IMR-90 (cell line): ENCODE measurements around the gene STK10. TPM values are rescaled to one million over a fixed set of nuclear protein-coding genes. Genes with fewer than 3 reads are reported as not detected.

Source experiments
- ATAC-seq: fragments of 200-7000 bp; cut with Tn5 transposase; 2 replicates; pipeline ENCODE4 v1.9.1; 2020; ENCODE audit warnings: low read depth, mild to moderate bottlenecking, moderate library complexity
- BruUV-seq: library from RNA; stranded (reverse); fragments of 400-500 nt; replicated peaks from 2 replicates; lab custom pipeline; 2021; lab: Mats Ljungman, UMichigan
- CTCF ChIA-PET: fragments of 300-600 bp; formaldehyde crosslinking; extraction: SDS; loops from one replicate; lab custom pipeline; 2021; ENCODE audit warnings: antibody characterized with exemption; lab: Yijun Ruan, JAX
- POLR2A ChIA-PET: fragments of 300-600 bp; sonication (Branson Sonifier 250); formaldehyde crosslinking; loops from one replicate; lab custom pipeline; 2022; ENCODE audit warnings: antibody characterized with exemption; ENCODE audit not compliant: unreplicated experiment; lab: Charles Lee
- DNase-seq: peaks from one replicate; pipeline ENCODE4 v3.0.0; 2013
- H2AFZ ChIP-seq: replicated peaks from 2 replicates; pipeline ENCODE3; 2013; ENCODE audit warnings: low read length, mild to moderate bottlenecking; ENCODE audit not compliant: poor library complexity
- H2AK5ac ChIP-seq: 2 replicates; pipeline ENCODE4 v1.6.1; 2013; ENCODE audit warnings: low read depth, low read length, inconsistent platforms
- H2AK9ac ChIP-seq: replicated peaks from 2 replicates; pipeline ENCODE3; 2013; ENCODE audit warnings: mild to moderate bottlenecking, low read depth, low read length, moderate library complexity; ENCODE audit not compliant: poor library complexity
- H2BK120ac ChIP-seq: 2 replicates; pipeline ENCODE4 v1.6.1; 2013; ENCODE audit warnings: low read depth, low read length, inconsistent platforms
- H2BK15ac ChIP-seq: 3 replicates; pipeline ENCODE4 v1.6.1; 2013; ENCODE audit warnings: low read depth, low read length, inconsistent platforms
- H2BK20ac ChIP-seq: 2 replicates; pipeline ENCODE4 v1.6.1; 2013; ENCODE audit warnings: low read depth, mild to moderate bottlenecking, inconsistent platforms, low read length, moderate library complexity
- H2BK5ac ChIP-seq: 2 replicates; pipeline ENCODE4 v1.6.1; 2013; ENCODE audit warnings: mild to moderate bottlenecking, low read depth, low read length, inconsistent platforms; ENCODE audit not compliant: poor library complexity, severe bottlenecking
- H3K14ac ChIP-seq: replicated peaks from 2 replicates; pipeline ENCODE4 v1.6.1; 2013; ENCODE audit warnings: low read depth, low read length, inconsistent platforms
- H3K18ac ChIP-seq: 2 replicates; pipeline ENCODE4 v1.6.1; 2013; ENCODE audit warnings: low read depth, low read length, control low read depth
- H3K23ac ChIP-seq: 2 replicates; pipeline ENCODE4 v1.6.1; 2013; ENCODE audit warnings: low read depth, low read length, inconsistent platforms
- H3K27ac ChIP-seq: 2 replicates; pipeline ENCODE4 v1.5.1; 2013; ENCODE audit warnings: mild to moderate bottlenecking, control low read depth, low read length; ENCODE audit not compliant: insufficient read depth
- H3K27me3 ChIP-seq: 2 replicates; pipeline ENCODE4 v1.6.1; 2013; ENCODE audit warnings: low read length; ENCODE audit not compliant: control insufficient read depth, insufficient read depth
- H3K36me3 ChIP-seq: 2 replicates; pipeline ENCODE4 v1.6.1; 2013; ENCODE audit warnings: low read length, mixed read lengths; ENCODE audit not compliant: control insufficient read depth, insufficient read depth
- H3K4ac ChIP-seq: 2 replicates; pipeline ENCODE4 v1.6.1; 2013; ENCODE audit warnings: low read depth, low read length, inconsistent platforms
- H3K4me1 ChIP-seq: 2 replicates; pipeline ENCODE4 v1.6.1; 2013; ENCODE audit warnings: low read length, mixed read lengths; ENCODE audit not compliant: control insufficient read depth, insufficient read depth
- H3K4me2 ChIP-seq: 2 replicates; pipeline ENCODE4 v1.6.1; 2013; ENCODE audit warnings: low read depth, mild to moderate bottlenecking, control low read depth, low read length, moderate library complexity
- H3K4me3 ChIP-seq: 2 replicates; pipeline ENCODE4 v1.5.1; 2013; ENCODE audit warnings: low read depth, mild to moderate bottlenecking, control low read depth, low read length, moderate library complexity; ENCODE audit not compliant: insufficient read depth
- H3K56ac ChIP-seq: 2 replicates; pipeline ENCODE4 v1.6.1; 2013; ENCODE audit warnings: low read length, inconsistent platforms; ENCODE audit not compliant: insufficient read depth; ENCODE audit errors: extremely low read depth
- H3K79me1 ChIP-seq, 2 experiments: 2 replicates each; pipeline ENCODE4 v1.6.1; 2013; ENCODE audit warnings: low read length in 2 of 2, inconsistent platforms in 1 of 2, low read depth in 1 of 2
- H3K9ac ChIP-seq: 2 replicates; pipeline ENCODE4 v1.6.1; 2013; ENCODE audit warnings: low read depth, low read length, control low read depth
- H3K9me1 ChIP-seq: 2 replicates; pipeline ENCODE4 v1.6.1; 2013; ENCODE audit warnings: low read length, inconsistent platforms; ENCODE audit not compliant: insufficient read depth
- H3K9me3 ChIP-seq: 2 replicates; pipeline ENCODE4 v1.6.1; 2013; ENCODE audit warnings: low read length; ENCODE audit not compliant: control insufficient read depth, insufficient read depth
- H4K20me1 ChIP-seq: 2 replicates; pipeline ENCODE4 v1.6.1; 2013; ENCODE audit warnings: low read length, inconsistent platforms; ENCODE audit not compliant: insufficient read depth
- H4K5ac ChIP-seq: 2 replicates; pipeline ENCODE4 v1.6.1; 2013; ENCODE audit warnings: mild to moderate bottlenecking, low read depth, low read length, control low read depth
- H4K8ac ChIP-seq, 2 experiments: 2 replicates each; pipeline ENCODE4 v1.6.1; 2013; ENCODE audit warnings: low read depth in 2 of 2, low read length in 2 of 2, control low read depth in 1 of 2, inconsistent platforms in 1 of 2
- H4K91ac ChIP-seq: 2 replicates; pipeline ENCODE4 v1.6.1; 2013; ENCODE audit warnings: low read depth, low read length, inconsistent platforms; ENCODE audit not compliant: insufficient read depth
- BHLHE40 ChIP-seq: fragments of 150-350 bp; IDR thresholded peaks from 2 replicates; pipeline ENCODE4 v1.6.1; 2016; ENCODE audit warnings: mild to moderate bottlenecking, low read depth, low read length
- CEBPB ChIP-seq: IDR thresholded peaks from 2 replicates; pipeline ENCODE4 v1.6.1; 2012; ENCODE audit warnings: low read depth, low read length, improper control_type of control experiment
- CHD1 ChIP-seq: IDR thresholded peaks from 2 replicates; pipeline ENCODE4 v1.6.1; 2012; ENCODE audit warnings: low read depth, low read length, improper control_type of control experiment
- ELK1 ChIP-seq: fragments of 150-350 bp; IDR thresholded peaks from 2 replicates; pipeline ENCODE4 v1.6.1; 2016; ENCODE audit warnings: low read depth, mild to moderate bottlenecking, low read length, moderate library complexity, borderline replicate concordance
- FOS ChIP-seq: fragments of 150-350 bp; IDR thresholded peaks from 2 replicates; pipeline ENCODE4 v1.6.1; 2016; ENCODE audit warnings: low read depth, low read length
- MAFK ChIP-seq: IDR thresholded peaks from 2 replicates; pipeline ENCODE4 v1.6.1; 2012; ENCODE audit warnings: low read depth, low read length, improper control_type of control experiment
- MAZ ChIP-seq: IDR thresholded peaks from 2 replicates; pipeline ENCODE4 v1.6.1; 2012; ENCODE audit warnings: low read depth, mild to moderate bottlenecking, low read length, improper control_type of control experiment, moderate library complexity, borderline replicate concordance
- MXI1 ChIP-seq: IDR thresholded peaks from 2 replicates; pipeline ENCODE4 v1.6.1; 2012; ENCODE audit warnings: low read depth, mild to moderate bottlenecking, low read length, moderate library complexity, borderline replicate concordance
- NFE2L2 ChIP-seq: fragments of 150-350 bp; IDR thresholded peaks from 2 replicates; pipeline ENCODE4 v1.6.1; 2016; ENCODE audit warnings: low read depth, mild to moderate bottlenecking, low read length
- POLR2A ChIP-seq: IDR thresholded peaks from 2 replicates; pipeline ENCODE4 v1.6.1; 2012; ENCODE audit warnings: mild to moderate bottlenecking, low read depth, low read length
- RAD21 ChIP-seq: IDR thresholded peaks from 2 replicates; pipeline ENCODE4 v1.6.1; 2012; ENCODE audit warnings: low read length, improper control_type of control experiment
- RCOR1 ChIP-seq: IDR thresholded peaks from 2 replicates; pipeline ENCODE4 v1.6.1; 2012; ENCODE audit warnings: mild to moderate bottlenecking, low read length, improper control_type of control experiment; ENCODE audit not compliant: insufficient replicate concordance
- RFX5 ChIP-seq: IDR thresholded peaks from 2 replicates; pipeline ENCODE4 v1.8.0; 2012; ENCODE audit warnings: low read depth, mild to moderate bottlenecking, low read length, moderate library complexity
- SMC3 ChIP-seq: fragments of 150-350 bp; IDR thresholded peaks from 2 replicates; pipeline ENCODE4 v1.6.1; 2016; ENCODE audit warnings: low read depth, mild to moderate bottlenecking, antibody characterized with exemption, low read length, moderate library complexity
- WGBS, 2 experiments: methylation state at CpG; one replicate each; pipeline versions ENCODE4 v1.1.5 to v1.1.7; 2013; ENCODE audit warnings: missing lambda C conversion rate in 2 of 2; ENCODE audit not compliant: insufficient read length in 1 of 2; ENCODE audit errors: extremely low coverage in 2 of 2; 5-methylcytosine and 5-hydroxymethylcytosine counted together
- dilution Hi-C: fragments of 300-500 bp; cut with HindIII; formaldehyde crosslinking; loops from one replicate; pipeline ENCODE4 v1.14.3; 2018; ENCODE audit warnings: low sequenced_read_pairs; ENCODE audit not compliant: unreplicated experiment
- in situ Hi-C: fragments of 300-500 bp; cut with MboI; formaldehyde crosslinking; loops from 3 replicates; pipeline ENCODE4 v1.14.3; 2019; ENCODE audit warnings: low sequenced_read_pairs, inconsistent platforms, mixed read lengths
- intact Hi-C: fragments of 100-400 bp; cut with micrococcal nuclease; formaldehyde crosslinking; loops from 2 replicates; pipeline ENCODE4 v1.10.0; 2022
- polyA plus RNA-seq, 3 experiments: library from polyadenylated mRNA; depleted of rRNA; stranded (reverse); fragments of >200 nt; gene quantifications; 2 replicates each; pipeline ENCODE4 v1.2.3, GENCODE V29; 2012; ENCODE audit warnings: low replicate concordance in 1 of 3
- total RNA-seq: library from RNA; depleted of rRNA; stranded (reverse); fragments of >200 nt; gene quantifications from 2 replicates; pipeline ENCODE4 v1.2.3, GENCODE V29; 2012
- TF ChIP-seq, protein P1 (sequence below): fragments of 150-350 bp; IDR thresholded peaks from 2 replicates; pipeline ENCODE4 v1.6.1; 2017; ENCODE audit warnings: mild to moderate bottlenecking, antibody characterized with exemption, low read length, low read depth
- TF ChIP-seq, protein P2 (sequence below): conservative IDR thresholded peaks from 2 replicates; pipeline ENCODE4 v1.5.1; 2012; ENCODE audit warnings: mild to moderate bottlenecking, low read depth, low read length, improper control_type of control experiment

Gene STK10
- total and polyA plus RNA-seq, 2 of the 4 experiments (the other 2 are of a cell fraction): 15.4 to 18.5 TPM

DNA sequence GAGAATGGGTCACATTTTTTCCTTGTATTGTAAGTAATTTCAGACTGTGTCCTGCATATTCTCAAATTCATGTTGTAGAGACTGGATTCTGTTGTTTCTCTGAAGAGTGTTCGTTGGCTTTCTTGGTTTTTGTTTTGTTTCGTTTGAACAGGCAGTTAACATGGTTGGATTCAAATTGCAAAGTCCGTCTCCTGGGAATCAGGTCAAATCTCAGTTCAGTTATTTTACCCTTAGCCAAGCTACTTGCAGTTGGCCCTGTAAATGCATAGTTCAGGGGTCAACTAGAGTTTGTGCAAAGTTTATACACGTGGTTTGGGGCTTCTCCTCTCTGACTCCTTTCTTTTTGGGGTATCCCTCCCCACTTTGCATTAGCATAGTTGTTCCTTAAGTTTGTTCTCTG, 159.9 kb downstream of the STK10 start:
- no peak overlapping the region for H2BK20ac ChIP-seq
- no peak overlapping the region for H2BK15ac ChIP-seq
- no peak overlapping the region for H2AK5ac ChIP-seq
- no peak overlapping the region for H2AFZ ChIP-seq
- no peak overlapping the region for H3K9ac ChIP-seq
- no peaks in the 10 kb centered on the region for H3K9me1 ChIP-seq
- H4K20me1 ChIP-seq: no peaks in the 10 kb centered on the region
- H3K4me2 ChIP-seq: no peak overlapping the region
- H3K9me3 ChIP-seq: 0 out of 2 replicates have a peak, but pooled peaks cover 2% of the 10 kb centered on the region
- H2AK9ac ChIP-seq: no peak overlapping the region
- H2BK120ac ChIP-seq: no peak overlapping the region
- ChIA-PET POLR2A (no interaction called here), CTCF (no interaction called here)
- no peak for ATAC-seq
- no CpG with 5 or more reads among the region's 4 CpGs for WGBS, 2 experiments
- no peak overlapping the region for H4K8ac ChIP-seq
- no TSS peak for BruUV-seq
- H3K36me3 ChIP-seq: no peaks in the 10 kb centered on the region
- H3K56ac ChIP-seq: no peak overlapping the region
- H3K79me1 ChIP-seq: no peaks in the 10 kb centered on the region
- no peak overlapping the region for H3K27ac ChIP-seq
- intact Hi-C loops: no loop called here
- no peak overlapping the region for H3K18ac ChIP-seq
- H3K23ac ChIP-seq: no peak overlapping the region
- TF ChIP-seq RFX5 (no peak), CHD1 (no peak), MXI1 (no peak), MAFK (no peak), MAZ (no peak), SMC3 (no peak), FOS (no peak), RCOR1 (no peak), CEBPB (no peak), NFE2L2 (no peak), BHLHE40 (no peak), RAD21 (no peak), POLR2A (no peak), ELK1 (no peak)
- TF ChIP-seq, protein P1, sequence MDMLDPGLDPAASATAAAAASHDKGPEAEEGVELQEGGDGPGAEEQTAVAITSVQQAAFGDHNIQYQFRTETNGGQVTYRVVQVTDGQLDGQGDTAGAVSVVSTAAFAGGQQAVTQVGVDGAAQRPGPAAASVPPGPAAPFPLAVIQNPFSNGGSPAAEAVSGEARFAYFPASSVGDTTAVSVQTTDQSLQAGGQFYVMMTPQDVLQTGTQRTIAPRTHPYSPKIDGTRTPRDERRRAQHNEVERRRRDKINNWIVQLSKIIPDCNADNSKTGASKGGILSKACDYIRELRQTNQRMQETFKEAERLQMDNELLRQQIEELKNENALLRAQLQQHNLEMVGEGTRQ: no peak
- TF ChIP-seq, protein P2, sequence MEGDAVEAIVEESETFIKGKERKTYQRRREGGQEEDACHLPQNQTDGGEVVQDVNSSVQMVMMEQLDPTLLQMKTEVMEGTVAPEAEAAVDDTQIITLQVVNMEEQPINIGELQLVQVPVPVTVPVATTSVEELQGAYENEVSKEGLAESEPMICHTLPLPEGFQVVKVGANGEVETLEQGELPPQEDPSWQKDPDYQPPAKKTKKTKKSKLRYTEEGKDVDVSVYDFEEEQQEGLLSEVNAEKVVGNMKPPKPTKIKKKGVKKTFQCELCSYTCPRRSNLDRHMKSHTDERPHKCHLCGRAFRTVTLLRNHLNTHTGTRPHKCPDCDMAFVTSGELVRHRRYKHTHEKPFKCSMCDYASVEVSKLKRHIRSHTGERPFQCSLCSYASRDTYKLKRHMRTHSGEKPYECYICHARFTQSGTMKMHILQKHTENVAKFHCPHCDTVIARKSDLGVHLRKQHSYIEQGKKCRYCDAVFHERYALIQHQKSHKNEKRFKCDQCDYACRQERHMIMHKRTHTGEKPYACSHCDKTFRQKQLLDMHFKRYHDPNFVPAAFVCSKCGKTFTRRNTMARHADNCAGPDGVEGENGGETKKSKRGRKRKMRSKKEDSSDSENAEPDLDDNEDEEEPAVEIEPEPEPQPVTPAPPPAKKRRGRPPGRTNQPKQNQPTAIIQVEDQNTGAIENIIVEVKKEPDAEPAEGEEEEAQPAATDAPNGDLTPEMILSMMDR: no peak
- in situ Hi-C loops: loop anchor here (25.0 kb wide), 1 partner anchor 416 kb away; no protein-coding TSS in a partner anchor
- no peak overlapping the region for H4K5ac ChIP-seq
- dilution Hi-C loops: no loop called here
- H2BK5ac ChIP-seq: no peak overlapping the region
- no peak overlapping the region for H4K91ac ChIP-seq
- no peaks in the 10 kb centered on the region; the same call in 1 of the 2 replicates for H3K27me3 ChIP-seq
- H3K4me1 ChIP-seq: no peaks in the 10 kb centered on the region
- no peak overlapping the region for H3K14ac ChIP-seq
- no peak overlapping the region for H3K4ac ChIP-seq
- no peak for DNase-seq
- H3K4me3 ChIP-seq: no peak overlapping the region
